ENCODE results near the gene SPTBN2. TPM values are rescaled to one million over a fixed set of nuclear protein-coding genes. Genes with fewer than 3 reads are reported as not detected.
A peak's percentile ranks its signal among the peaks of the same experiment; 100 is the strongest.

The SPTBN2 gene
- total RNA-seq, 3 donors from 2014 or later (not counting 1 experiment from before 2014, with no cell fraction given), result 1.1 TPM; not detected in 2

DNA sequence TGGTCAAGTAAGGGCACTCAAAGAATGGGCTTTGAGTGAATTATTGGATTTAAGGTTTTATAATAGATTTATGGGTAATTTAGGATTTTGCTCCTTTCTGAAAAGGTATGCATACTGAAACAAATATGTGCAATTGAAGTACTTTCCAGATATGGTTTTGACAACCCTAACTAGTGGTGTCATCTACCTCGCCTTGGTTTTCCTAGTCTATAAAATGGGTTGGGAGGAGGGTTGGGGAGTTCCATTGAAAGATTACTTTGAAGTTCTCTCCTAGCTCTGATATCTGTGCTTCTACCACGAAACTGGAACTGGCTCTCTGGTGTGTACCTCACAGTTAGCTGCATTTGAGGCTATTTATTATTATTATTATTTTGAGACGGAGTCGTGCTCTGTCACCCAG, 431 bp upstream of the SPTBN2 start:
- no peak for DNase-seq
- 100% methylated on average over 4 of the region's 4 CpGs for WGBS (ENCODE audit: insufficient coverage)
- Histone ChIP-seq H3K9me3 (ENCODE audit: control insufficient read depth, insufficient read depth, low read length) (no peaks in the 10 kb centered on the region), H3K4me1 (ENCODE audit: control insufficient read depth, insufficient read depth, low read length) (peaks cover 13% of the 10 kb centered on the region), H3K27ac (ENCODE audit: low read length) (no peak overlapping the region), H3K27me3 (ENCODE audit: control insufficient read depth, insufficient read depth, low read length) (peaks cover 40% of the 10 kb centered on the region), H3K4me3 (ENCODE audit: low read length) (no peak overlapping the region), H3K36me3 (ENCODE audit: control insufficient read depth, insufficient read depth, low read length) (no peaks in the 10 kb centered on the region)
- Mint-ChIP-seq H3K4me3 (peak overlapping the region; percentile 84), H3K27ac (no peak overlapping the region), H3K9me3 (no peaks in the 10 kb centered on the region), H3K36me3 (no peaks in the 10 kb centered on the region), H3K27me3 (ENCODE audit: low read depth in 2 of 2) (peaks cover 57 to 65% of the 10 kb centered on the region in 2 donors), H3K4me1 (peaks cover 11 to 19% of the 10 kb centered on the region in 2 donors)
- no peak for ATAC-seq
- intact Hi-C loops (cut with micrococcal nuclease), result no loop called here
- TF ChIP-seq, protein P1, sequence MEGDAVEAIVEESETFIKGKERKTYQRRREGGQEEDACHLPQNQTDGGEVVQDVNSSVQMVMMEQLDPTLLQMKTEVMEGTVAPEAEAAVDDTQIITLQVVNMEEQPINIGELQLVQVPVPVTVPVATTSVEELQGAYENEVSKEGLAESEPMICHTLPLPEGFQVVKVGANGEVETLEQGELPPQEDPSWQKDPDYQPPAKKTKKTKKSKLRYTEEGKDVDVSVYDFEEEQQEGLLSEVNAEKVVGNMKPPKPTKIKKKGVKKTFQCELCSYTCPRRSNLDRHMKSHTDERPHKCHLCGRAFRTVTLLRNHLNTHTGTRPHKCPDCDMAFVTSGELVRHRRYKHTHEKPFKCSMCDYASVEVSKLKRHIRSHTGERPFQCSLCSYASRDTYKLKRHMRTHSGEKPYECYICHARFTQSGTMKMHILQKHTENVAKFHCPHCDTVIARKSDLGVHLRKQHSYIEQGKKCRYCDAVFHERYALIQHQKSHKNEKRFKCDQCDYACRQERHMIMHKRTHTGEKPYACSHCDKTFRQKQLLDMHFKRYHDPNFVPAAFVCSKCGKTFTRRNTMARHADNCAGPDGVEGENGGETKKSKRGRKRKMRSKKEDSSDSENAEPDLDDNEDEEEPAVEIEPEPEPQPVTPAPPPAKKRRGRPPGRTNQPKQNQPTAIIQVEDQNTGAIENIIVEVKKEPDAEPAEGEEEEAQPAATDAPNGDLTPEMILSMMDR (IDR thresholded peaks at IDR 0.05), result no peak

DNA sequence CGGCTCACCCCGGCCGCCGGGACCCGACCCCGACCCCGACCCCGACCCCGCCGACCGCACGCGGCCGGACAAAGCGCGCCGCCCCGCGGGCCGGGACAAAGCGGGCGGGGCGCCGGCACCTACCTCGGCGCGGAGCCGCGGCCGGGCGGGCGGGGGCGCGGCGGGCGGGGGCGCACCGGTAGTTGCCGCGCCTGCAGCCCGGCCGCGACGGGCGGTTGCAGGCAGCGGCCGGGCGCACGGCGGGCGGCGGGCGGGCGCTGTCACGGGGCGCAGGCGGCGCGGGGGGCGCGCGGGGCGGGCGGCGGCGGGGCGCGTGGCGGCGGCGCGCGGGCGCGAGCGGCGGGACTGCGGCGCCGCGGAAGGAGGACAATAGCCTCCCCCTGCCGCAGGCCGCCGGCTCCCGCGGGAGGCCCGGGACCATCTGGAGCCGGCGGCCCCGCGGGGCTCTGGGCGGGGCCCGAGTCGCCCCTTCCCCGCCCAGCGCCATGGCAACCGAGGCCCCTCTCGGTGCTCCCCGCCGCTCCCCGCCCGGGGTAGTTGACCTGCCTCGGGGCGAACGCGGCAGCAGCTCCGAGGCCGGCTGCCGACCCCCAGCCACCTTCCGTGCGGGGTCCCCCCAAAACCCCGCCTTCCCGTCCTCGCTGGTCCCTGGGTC, 851 bp downstream of the SPTBN2 start:
- TF ChIP-seq, protein P1 (IDR thresholded peaks at IDR 0.05), result no peak
- ATAC-seq (peak in 2 of 3 donors; percentile 55), DNase-seq (peak in 1 of 2 donors; percentile 28)
- Mint-ChIP-seq H3K9me3 (no peaks in the 10 kb centered on the region), H3K27me3 (ENCODE audit: low read depth in 2 of 2) (peaks cover 52 to 54% of the 10 kb centered on the region in 2 donors), H3K27ac (peak overlapping the region in 1 of 2 donors; percentile 56), H3K4me3 (peak overlapping the region; percentile 84), H3K36me3 (no peaks in the 10 kb centered on the region), H3K4me1 (peaks cover 11 to 19% of the 10 kb centered on the region in 2 donors)
- Histone ChIP-seq H3K4me1 (ENCODE audit: control insufficient read depth, insufficient read depth, low read length) (peaks cover 13% of the 10 kb centered on the region), H3K27me3 (ENCODE audit: control insufficient read depth, insufficient read depth, low read length) (peaks cover 40% of the 10 kb centered on the region), H3K4me3 (ENCODE audit: low read length) (no peak overlapping the region), H3K9me3 (ENCODE audit: control insufficient read depth, insufficient read depth, low read length) (no peaks in the 10 kb centered on the region), H3K36me3 (ENCODE audit: control insufficient read depth, insufficient read depth, low read length) (no peaks in the 10 kb centered on the region), H3K27ac (ENCODE audit: low read length) (no peak overlapping the region)
- intact Hi-C loops (cut with micrococcal nuclease), result no loop called here
- under 1% methylated on average over 114 of the region's 114 CpGs for WGBS (ENCODE audit: insufficient coverage)

DNA sequence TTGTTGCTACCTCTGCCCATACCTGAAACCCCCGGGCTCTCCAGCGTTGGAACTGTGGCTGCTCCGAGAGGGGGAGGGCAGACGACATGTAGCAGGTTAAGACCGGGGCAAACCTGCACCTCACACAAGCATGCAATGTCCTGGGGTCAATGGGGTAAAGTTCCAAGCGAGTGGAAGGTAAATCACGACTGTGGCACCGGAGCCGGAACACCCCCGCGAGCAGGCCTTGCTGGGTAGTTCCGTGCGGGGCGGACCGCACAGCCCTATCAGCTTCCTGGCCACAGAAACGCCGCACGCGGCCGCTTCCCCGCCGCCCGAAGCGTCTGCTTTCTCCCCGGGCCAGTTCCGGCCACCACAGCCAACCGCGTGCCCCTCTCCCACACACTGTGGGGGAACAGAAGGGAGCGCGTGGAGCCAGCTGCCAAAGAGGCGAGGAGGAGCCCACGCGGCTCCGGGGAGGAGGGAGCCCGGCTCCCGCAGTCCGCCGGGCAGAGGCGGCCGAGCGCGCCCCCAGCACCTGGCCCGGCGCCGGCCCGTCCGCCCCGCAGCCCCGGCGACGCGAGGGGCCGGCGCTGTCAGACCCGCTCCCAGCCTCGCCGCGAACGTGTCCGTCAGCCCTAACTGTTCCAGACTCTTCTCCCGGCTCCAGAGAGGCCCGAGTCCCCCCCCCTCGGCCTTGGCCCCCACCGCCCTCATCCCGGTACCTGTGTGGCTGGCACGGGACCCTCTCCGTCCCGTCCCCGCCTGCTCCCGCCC, 1.6 kb downstream of the SPTBN2 start:
- H3K27me3 ChIP-seq (ENCODE audit: control insufficient read depth, insufficient read depth, low read length), result peaks cover 40% of the 10 kb centered on the region
- no peak overlapping the region for H3K27ac ChIP-seq (ENCODE audit: low read length)
- no peaks in the 10 kb centered on the region for H3K9me3 ChIP-seq (ENCODE audit: control insufficient read depth, insufficient read depth, low read length)
- H3K4me1 ChIP-seq (ENCODE audit: control insufficient read depth, insufficient read depth, low read length), result peaks cover 13% of the 10 kb centered on the region
- TF ChIP-seq, protein P1 (IDR thresholded peaks at IDR 0.05), result no peak
- peak; percentile 27 to 46 for DNase-seq
- peak overlapping the region; percentile 66 for H3K4me3 Mint-ChIP-seq
- peaks cover 11 to 19% of the 10 kb centered on the region in 2 donors for H3K4me1 Mint-ChIP-seq
- H3K9me3 Mint-ChIP-seq, result no peaks in the 10 kb centered on the region
- WGBS (ENCODE audit: insufficient coverage), result under 1% methylated on average over 70 of the region's 70 CpGs
- H3K4me3 ChIP-seq (ENCODE audit: low read length), result peak overlapping the region; percentile 33
- intact Hi-C loops (cut with micrococcal nuclease), result no loop called here
- peak; percentile 39 to 63 (median 61) for ATAC-seq
- H3K27me3 Mint-ChIP-seq (ENCODE audit: low read depth in 2 of 2), result peaks cover 48 to 50% of the 10 kb centered on the region in 2 donors
- no peaks in the 10 kb centered on the region for H3K36me3 Mint-ChIP-seq
- H3K27ac Mint-ChIP-seq, result no peak overlapping the region
- H3K36me3 ChIP-seq (ENCODE audit: control insufficient read depth, insufficient read depth, low read length), result no peaks in the 10 kb centered on the region
